Gastroesophageal sphincter (tissue), 3 donors: ENCODE data around the gene TBRG4.

Experiments used
- EP300 ChIP-seq: sonication (generic); formaldehyde crosslinking; IDR thresholded peaks from one replicate; pipeline ENCODE4 v1.6.1; 2017; ENCODE audit warnings: antibody characterized with exemption, mild to moderate bottlenecking
- POLR2A ChIP-seq, 2 donors: fragments of 450-650 bp; IDR thresholded peaks; one replicate each; pipeline ENCODE4 v1.6.1; 2017; ENCODE audit warnings: antibody characterized with exemption in 2 of 2, mild to moderate bottlenecking in 2 of 2, moderate library complexity in 1 of 2
- POLR2AphosphoS5 ChIP-seq: sonication (generic); formaldehyde crosslinking; IDR thresholded peaks from one replicate; pipeline ENCODE4 v1.6.1; 2017; ENCODE audit warnings: antibody characterized with exemption
- TF ChIP-seq, protein P1 (sequence below), 4 experiments: fragments of 200-600 bp in 2 of 4; fragments of 450-650 bp in 2 of 4; sonication (generic) in 1 of 4; IDR thresholded peaks; one replicate each; pipeline ENCODE4 v1.5.1; 2017 to 2019; ENCODE audit warnings: antibody characterized with exemption in 4 of 4, mild to moderate bottlenecking in 2 of 4, moderate library complexity in 2 of 4

DNA sequence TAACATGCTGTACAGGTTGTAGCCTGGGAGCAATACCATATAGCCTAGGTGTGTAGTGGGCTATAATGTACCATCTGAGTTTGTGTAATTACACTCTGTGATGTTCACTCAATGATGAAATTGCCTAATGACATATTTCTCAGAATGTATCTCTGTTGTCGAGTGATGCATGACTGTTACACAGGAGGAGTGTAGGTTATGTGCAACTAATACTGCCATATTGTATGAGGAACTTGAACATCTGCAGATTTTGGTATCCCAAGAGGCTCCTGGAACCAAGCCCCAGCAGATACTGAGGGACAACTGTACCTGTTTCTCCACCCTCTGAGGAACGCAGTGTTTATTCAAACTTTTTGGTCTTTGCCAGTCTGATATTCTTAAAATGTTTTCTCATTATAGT, 61.3 kb downstream of the TBRG4 start:
- TF ChIP-seq, protein P1, sequence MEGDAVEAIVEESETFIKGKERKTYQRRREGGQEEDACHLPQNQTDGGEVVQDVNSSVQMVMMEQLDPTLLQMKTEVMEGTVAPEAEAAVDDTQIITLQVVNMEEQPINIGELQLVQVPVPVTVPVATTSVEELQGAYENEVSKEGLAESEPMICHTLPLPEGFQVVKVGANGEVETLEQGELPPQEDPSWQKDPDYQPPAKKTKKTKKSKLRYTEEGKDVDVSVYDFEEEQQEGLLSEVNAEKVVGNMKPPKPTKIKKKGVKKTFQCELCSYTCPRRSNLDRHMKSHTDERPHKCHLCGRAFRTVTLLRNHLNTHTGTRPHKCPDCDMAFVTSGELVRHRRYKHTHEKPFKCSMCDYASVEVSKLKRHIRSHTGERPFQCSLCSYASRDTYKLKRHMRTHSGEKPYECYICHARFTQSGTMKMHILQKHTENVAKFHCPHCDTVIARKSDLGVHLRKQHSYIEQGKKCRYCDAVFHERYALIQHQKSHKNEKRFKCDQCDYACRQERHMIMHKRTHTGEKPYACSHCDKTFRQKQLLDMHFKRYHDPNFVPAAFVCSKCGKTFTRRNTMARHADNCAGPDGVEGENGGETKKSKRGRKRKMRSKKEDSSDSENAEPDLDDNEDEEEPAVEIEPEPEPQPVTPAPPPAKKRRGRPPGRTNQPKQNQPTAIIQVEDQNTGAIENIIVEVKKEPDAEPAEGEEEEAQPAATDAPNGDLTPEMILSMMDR (IDR thresholded peaks at IDR 0.05) = no peak
- TF ChIP-seq POLR2A (IDR thresholded peaks at IDR 0.05) (no peak), EP300 (no peak), POLR2AphosphoS5 (no peak)
